Hepatocyte (in vitro differentiated cells): Measurements from ENCODE around the gene ARHGEF4. TPM values are rescaled to one million over a fixed set of nuclear protein-coding genes. Genes with fewer than 3 reads are reported as not detected.

Experiments used
- DNase-seq: peaks from one replicate; pipeline ENCODE4 v3.0.0-alpha.2; 2016; ENCODE audit warnings: low spot score
- H2AFZ ChIP-seq: fragments of 200-600 bp; sonication (generic); 2 replicates; pipeline ENCODE4 v1.6.0; 2016; ENCODE audit warnings: antibody characterized with exemption, mild to moderate bottlenecking
- H3K27ac ChIP-seq: fragments of 200-600 bp; sonication (generic); 2 replicates; pipeline ENCODE4 v1.5.1; 2016; ENCODE audit warnings: mild to moderate bottlenecking
- H3K27me3 ChIP-seq: fragments of 200-600 bp; sonication (generic); 2 replicates; pipeline ENCODE4 v1.6.1; 2016
- H3K36me3 ChIP-seq: fragments of 200-600 bp; sonication (generic); replicated peaks from 2 replicates; pipeline ENCODE4 v1.5.1; 2016; ENCODE audit warnings: low read depth; ENCODE audit not compliant: insufficient read depth
- H3K4me1 ChIP-seq: fragments of 200-600 bp; sonication (generic); 2 replicates; pipeline ENCODE4 v1.5.1; 2016; ENCODE audit warnings: mild to moderate bottlenecking, moderate library complexity; ENCODE audit not compliant: insufficient read depth
- H3K4me2 ChIP-seq: fragments of 200-600 bp; sonication (generic); 2 replicates; pipeline ENCODE4 v1.6.0; 2016
- H3K4me3 ChIP-seq: fragments of 200-600 bp; sonication (generic); 2 replicates; pipeline ENCODE4 v1.5.1; 2016; ENCODE audit warnings: mild to moderate bottlenecking
- H3K79me2 ChIP-seq: fragments of 200-600 bp; sonication (generic); 2 replicates; pipeline ENCODE4 v1.6.0; 2017; ENCODE audit warnings: mild to moderate bottlenecking
- H3K9me2 ChIP-seq: fragments of 200-600 bp; sonication (generic); replicated peaks from 2 replicates; pipeline ENCODE4 v1.6.0; 2017; ENCODE audit warnings: mild to moderate bottlenecking; ENCODE audit not compliant: insufficient read depth
- H3K9me3 ChIP-seq: fragments of 200-600 bp; sonication (generic); 2 replicates; pipeline ENCODE4 v1.5.1; 2016; ENCODE audit warnings: low read depth, mild to moderate bottlenecking
- H4K20me1 ChIP-seq: fragments of 200-600 bp; sonication (generic); 2 replicates; pipeline ENCODE4 v1.6.0; 2016; ENCODE audit warnings: mild to moderate bottlenecking; ENCODE audit not compliant: insufficient read depth, poor library complexity, severe bottlenecking
- EZH2 ChIP-seq: fragments of 200-600 bp; sonication (generic); IDR thresholded peaks from 2 replicates; pipeline ENCODE4 v1.6.1; 2016; ENCODE audit warnings: antibody characterized with exemption, mild to moderate bottlenecking, borderline replicate concordance
- EZH2phosphoT487 ChIP-seq: fragments of 200-600 bp; sonication (generic); IDR thresholded peaks from one replicate; pipeline ENCODE4 v1.6.1; 2018; ENCODE audit warnings: antibody characterized with exemption, mild to moderate bottlenecking, low read depth, moderate library complexity; ENCODE audit not compliant: unreplicated experiment, severe bottlenecking
- WGBS: methylation state at CpG from one replicate; pipeline ENCODE4 v1.1.6; 2016; ENCODE audit warnings: low lambda C conversion rate; ENCODE audit errors: missing lambda C conversion rate; 5-methylcytosine and 5-hydroxymethylcytosine counted together
- polyA plus RNA-seq: library from polyadenylated mRNA; unstranded; fragments of >200 nt; fragmentation: Nextera tagmentation; extraction: Ambion mirVana; gene quantifications from 2 replicates; pipeline ENCODE4 v1.2.1, GENCODE V29; 2016
- total RNA-seq: library from RNA; depleted of rRNA; stranded (reverse); fragments of >200 nt; gene quantifications from 2 replicates; pipeline ENCODE4 v1.2.3, GENCODE V29; 2014
- TF ChIP-seq, protein P1 (sequence below): fragments of 200-600 bp; sonication (generic); IDR thresholded peaks from 2 replicates; pipeline ENCODE4 v1.5.1; 2016; ENCODE audit warnings: antibody characterized with exemption, mild to moderate bottlenecking; ENCODE audit not compliant: poor library complexity

Gene ARHGEF4
- total and polyA plus RNA-seq, 2 experiments from 2014 or later: 11.2 to 15.8 TPM

DNA sequence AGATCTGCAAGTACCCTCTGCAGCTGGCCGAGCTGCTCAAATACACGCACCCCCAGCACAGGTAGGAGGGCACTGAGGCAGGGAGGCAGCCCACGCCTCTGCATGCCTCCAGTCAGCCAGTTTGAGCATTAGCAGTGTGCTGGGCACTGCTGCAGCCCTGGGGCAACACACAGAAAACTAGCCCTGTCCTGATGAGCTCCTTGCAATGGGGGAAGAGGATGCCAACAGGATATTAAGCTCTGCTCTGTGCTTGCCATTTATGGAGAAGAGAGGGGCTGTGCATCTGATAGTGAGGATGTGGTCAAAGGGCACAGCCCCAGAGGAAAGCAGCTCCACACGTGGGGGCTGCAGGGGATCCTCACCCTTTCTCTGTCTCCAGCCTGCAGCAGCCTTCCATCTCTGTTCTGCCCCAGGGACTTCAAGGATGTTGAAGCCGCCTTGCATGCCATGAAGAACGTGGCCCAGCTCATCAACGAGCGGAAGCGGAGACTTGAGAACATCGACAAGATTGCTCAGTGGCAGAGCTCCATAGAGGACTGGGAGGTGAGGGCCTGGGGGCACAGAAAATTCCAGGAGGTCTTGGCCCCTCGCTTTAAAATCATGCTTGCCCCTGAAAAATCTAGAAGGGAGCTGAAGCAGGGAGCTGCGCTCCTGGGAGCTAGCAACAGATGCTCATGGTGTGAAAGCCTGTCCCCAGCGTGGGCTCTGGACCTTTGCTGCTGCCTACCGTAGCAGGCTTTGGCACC is 204.9 kb downstream of the ARHGEF4 start:
- no peak for DNase-seq
- Histone ChIP-seq H3K4me2 (no peak overlapping the region), H3K9me2 (no peaks in the 10 kb centered on the region), H4K20me1 (no peaks in the 10 kb centered on the region), H3K4me1 (no peaks in the 10 kb centered on the region), H3K36me3 (no peaks in the 10 kb centered on the region), H3K27me3 (no peaks in the 10 kb centered on the region), H3K27ac (no peak overlapping the region), H3K9me3 (no peaks in the 10 kb centered on the region), H2AFZ (no peak overlapping the region), H3K79me2 (no peaks in the 10 kb centered on the region), H3K4me3 (no peak overlapping the region)
- TF ChIP-seq, protein P1, sequence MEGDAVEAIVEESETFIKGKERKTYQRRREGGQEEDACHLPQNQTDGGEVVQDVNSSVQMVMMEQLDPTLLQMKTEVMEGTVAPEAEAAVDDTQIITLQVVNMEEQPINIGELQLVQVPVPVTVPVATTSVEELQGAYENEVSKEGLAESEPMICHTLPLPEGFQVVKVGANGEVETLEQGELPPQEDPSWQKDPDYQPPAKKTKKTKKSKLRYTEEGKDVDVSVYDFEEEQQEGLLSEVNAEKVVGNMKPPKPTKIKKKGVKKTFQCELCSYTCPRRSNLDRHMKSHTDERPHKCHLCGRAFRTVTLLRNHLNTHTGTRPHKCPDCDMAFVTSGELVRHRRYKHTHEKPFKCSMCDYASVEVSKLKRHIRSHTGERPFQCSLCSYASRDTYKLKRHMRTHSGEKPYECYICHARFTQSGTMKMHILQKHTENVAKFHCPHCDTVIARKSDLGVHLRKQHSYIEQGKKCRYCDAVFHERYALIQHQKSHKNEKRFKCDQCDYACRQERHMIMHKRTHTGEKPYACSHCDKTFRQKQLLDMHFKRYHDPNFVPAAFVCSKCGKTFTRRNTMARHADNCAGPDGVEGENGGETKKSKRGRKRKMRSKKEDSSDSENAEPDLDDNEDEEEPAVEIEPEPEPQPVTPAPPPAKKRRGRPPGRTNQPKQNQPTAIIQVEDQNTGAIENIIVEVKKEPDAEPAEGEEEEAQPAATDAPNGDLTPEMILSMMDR: no peak
- TF ChIP-seq EZH2: no peak
- TF ChIP-seq EZH2phosphoT487: no peak
- WGBS: 88% methylated on average over 14 of the region's 14 CpGs

DNA sequence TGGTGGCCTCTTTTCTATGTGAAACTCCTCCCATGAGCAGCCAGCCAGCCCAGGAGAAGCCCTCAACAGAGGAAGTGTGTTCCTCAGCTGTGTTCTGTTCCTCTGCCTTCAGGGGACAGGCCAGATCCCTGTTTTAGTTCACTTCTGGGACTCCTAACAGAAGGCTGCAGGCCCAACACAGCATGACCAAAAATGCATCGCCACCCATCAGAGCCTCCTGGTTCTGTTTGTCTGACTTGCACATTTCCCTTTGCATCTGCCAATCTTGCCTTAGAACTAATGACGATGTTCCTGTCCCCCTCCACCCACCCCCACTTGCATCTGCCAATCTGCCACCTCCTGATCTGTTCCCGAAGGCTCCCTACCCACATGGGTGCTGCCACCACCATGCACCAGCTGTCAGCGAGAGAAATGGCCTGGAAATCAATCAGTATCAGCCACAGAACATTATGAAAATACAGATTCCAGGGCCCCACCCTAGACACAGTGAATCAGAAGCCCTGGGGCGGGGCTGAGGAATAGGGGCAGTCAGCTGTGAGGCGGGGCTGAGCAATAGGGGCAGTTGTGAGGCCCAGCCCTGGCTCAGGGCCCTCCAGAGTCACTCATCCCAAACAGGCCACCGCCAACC is 205.5 kb downstream of the ARHGEF4 start:
- DNase-seq: no peak

DNA sequence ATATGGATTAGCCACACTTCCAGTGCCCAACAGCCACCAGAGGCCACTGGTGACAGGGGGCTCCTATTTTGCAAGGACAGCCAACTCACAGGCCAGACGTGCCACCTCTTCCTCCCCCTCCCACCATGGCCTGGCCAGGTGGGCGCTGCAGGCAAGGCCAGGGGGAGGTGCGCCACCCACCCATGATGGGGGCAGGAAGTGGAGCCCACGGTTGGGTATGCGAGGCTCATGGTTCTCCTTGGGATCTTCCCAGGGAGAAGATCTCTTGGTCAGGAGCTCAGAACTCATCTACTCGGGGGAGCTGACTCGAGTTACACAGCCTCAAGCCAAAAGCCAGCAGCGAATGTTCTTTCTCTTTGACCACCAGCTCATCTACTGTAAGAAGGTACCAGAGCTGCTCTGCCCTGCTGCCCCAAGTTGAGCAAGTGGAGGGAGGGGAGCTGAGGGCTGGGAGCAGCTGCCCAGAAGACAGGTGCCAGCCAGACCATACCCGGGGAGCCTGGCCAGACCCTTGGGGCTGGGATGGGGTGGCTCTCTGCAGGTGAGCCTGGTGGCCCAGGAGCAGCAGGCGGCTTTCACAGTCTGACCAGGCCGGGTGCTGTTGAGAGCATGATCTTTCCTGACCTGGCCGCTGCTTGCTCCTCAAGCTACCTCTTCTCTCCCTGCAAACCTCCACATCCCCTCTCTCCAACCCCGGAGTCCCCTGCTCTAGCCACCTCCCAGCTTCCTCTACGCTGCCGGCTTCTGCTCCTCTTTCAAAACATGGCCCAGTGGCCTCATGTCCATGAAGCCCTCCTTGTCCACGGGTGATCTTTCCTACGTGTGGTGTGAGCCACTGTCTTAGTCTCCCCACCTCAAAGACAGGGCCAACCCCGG is 206.7 kb downstream of the ARHGEF4 start:
- Histone ChIP-seq H4K20me1 (peaks cover 4% of the 10 kb centered on the region), H3K9me2 (no peaks in the 10 kb centered on the region), H3K79me2 (no peaks in the 10 kb centered on the region), H3K4me1 (no peaks in the 10 kb centered on the region), H3K36me3 (no peaks in the 10 kb centered on the region), H3K27ac (no peak overlapping the region), H3K4me3 (no peak overlapping the region), H3K4me2 (no peak overlapping the region), H3K27me3 (no peaks in the 10 kb centered on the region), H3K9me3 (no peaks in the 10 kb centered on the region), H2AFZ (no peak overlapping the region)
- TF ChIP-seq EZH2: no peak
- no peak for TF ChIP-seq EZH2phosphoT487
- TF ChIP-seq, protein P1: no peak
- 93% methylated on average over 18 of the region's 18 CpGs for WGBS
- DNase-seq: no peak

More for the DNA sequence above, 205.5 kb downstream of the ARHGEF4 start:
- H4K20me1 ChIP-seq: no peaks in the 10 kb centered on the region
- TF ChIP-seq EZH2: no peak
- TF ChIP-seq EZH2phosphoT487: no peak
- TF ChIP-seq, protein P1: no peak
- no peak overlapping the region for H3K4me3 ChIP-seq
- H3K4me1 ChIP-seq: no peaks in the 10 kb centered on the region
- no peaks in the 10 kb centered on the region for H3K27me3 ChIP-seq
- no peaks in the 10 kb centered on the region for H3K36me3 ChIP-seq
- no peak overlapping the region for H3K4me2 ChIP-seq
- H3K9me3 ChIP-seq: no peaks in the 10 kb centered on the region
- H3K79me2 ChIP-seq: no peaks in the 10 kb centered on the region
- H3K27ac ChIP-seq: no peak overlapping the region
- no peak overlapping the region for H2AFZ ChIP-seq
- WGBS: 95% methylated on average over 7 of the region's 7 CpGs
- H3K9me2 ChIP-seq: no peaks in the 10 kb centered on the region
